Stomach (tissue), 4 donors: ENCODE results near the gene COL9A3.

ENCODE experiments used
- EP300 ChIP-seq: sonication (generic); formaldehyde crosslinking; IDR thresholded peaks from one replicate; pipeline ENCODE4 v1.6.1; 2017; ENCODE audit warnings: antibody characterized with exemption
- POLR2A ChIP-seq, 4 donors: fragments of 450-650 bp; IDR thresholded peaks; one replicate each; pipeline ENCODE4 v1.6.1; 2016; ENCODE audit warnings: antibody characterized with exemption in 4 of 4, control low read depth in 2 of 4, mild to moderate bottlenecking in 1 of 4, moderate library complexity in 1 of 4
- POLR2AphosphoS5 ChIP-seq, 3 donors: sonication (generic); formaldehyde crosslinking; IDR thresholded peaks; one replicate each; pipeline ENCODE4 v1.6.1; 2016; ENCODE audit warnings: antibody characterized with exemption in 3 of 3
- TF ChIP-seq, protein P1 (sequence below), 7 experiments: fragments of 450-650 bp in 4 of 7; fragments of 200-600 bp in 3 of 7; sonication (generic) in 3 of 7; IDR thresholded peaks; one replicate each; pipeline ENCODE4 v1.5.1; 2016 to 2019; ENCODE audit warnings: antibody characterized with exemption in 7 of 7, control low read depth in 2 of 7, mild to moderate bottlenecking in 1 of 7

- TF ChIP-seq, protein P1, sequence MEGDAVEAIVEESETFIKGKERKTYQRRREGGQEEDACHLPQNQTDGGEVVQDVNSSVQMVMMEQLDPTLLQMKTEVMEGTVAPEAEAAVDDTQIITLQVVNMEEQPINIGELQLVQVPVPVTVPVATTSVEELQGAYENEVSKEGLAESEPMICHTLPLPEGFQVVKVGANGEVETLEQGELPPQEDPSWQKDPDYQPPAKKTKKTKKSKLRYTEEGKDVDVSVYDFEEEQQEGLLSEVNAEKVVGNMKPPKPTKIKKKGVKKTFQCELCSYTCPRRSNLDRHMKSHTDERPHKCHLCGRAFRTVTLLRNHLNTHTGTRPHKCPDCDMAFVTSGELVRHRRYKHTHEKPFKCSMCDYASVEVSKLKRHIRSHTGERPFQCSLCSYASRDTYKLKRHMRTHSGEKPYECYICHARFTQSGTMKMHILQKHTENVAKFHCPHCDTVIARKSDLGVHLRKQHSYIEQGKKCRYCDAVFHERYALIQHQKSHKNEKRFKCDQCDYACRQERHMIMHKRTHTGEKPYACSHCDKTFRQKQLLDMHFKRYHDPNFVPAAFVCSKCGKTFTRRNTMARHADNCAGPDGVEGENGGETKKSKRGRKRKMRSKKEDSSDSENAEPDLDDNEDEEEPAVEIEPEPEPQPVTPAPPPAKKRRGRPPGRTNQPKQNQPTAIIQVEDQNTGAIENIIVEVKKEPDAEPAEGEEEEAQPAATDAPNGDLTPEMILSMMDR (IDR thresholded peaks at IDR 0.05): no peak
- TF ChIP-seq POLR2AphosphoS5 (IDR thresholded peaks at IDR 0.05) (no peak), POLR2A (IDR thresholded peaks at IDR 0.05) (no peak), EP300 (no peak)
These were observed 7.1 kb upstream of the COL9A3 start for GRCh38 chr20:62809530-62810428.
